H9 (cell line): ENCODE results near the gene AGPAT2. TPM values are rescaled to one million over a fixed set of nuclear protein-coding genes. Genes with fewer than 3 reads are reported as not detected.

Experiments used
- DNase-seq: peaks from one replicate; pipeline ENCODE4 v3.0.0-alpha.2; 2017
- H2AFZ ChIP-seq: one replicate; pipeline ENCODE4 v1.6.1; 2013; ENCODE audit warnings: mild to moderate bottlenecking, low read length, control low read depth, moderate library complexity
- H2AK5ac ChIP-seq: 2 replicates; pipeline ENCODE4 v1.6.1; 2013; ENCODE audit warnings: low read length, control low read depth, mixed read lengths; ENCODE audit not compliant: insufficient read length
- H2BK120ac ChIP-seq: one replicate; pipeline ENCODE4 v1.6.1; 2013; ENCODE audit warnings: low read depth, mild to moderate bottlenecking, low read length, control low read depth, inconsistent platforms; ENCODE audit not compliant: poor library complexity, severe bottlenecking
- H2BK12ac ChIP-seq: 2 replicates; pipeline ENCODE4 v1.6.1; 2013; ENCODE audit warnings: low read length, control low read depth, mixed read lengths, low read depth; ENCODE audit not compliant: insufficient read length
- H2BK15ac ChIP-seq: 2 replicates; pipeline ENCODE4 v1.6.1; 2013; ENCODE audit warnings: low read depth, low read length, control low read depth
- H2BK20ac ChIP-seq: one replicate; pipeline ENCODE4 v1.6.1; 2013; ENCODE audit warnings: low read depth, mild to moderate bottlenecking, low read length, control low read depth, inconsistent platforms; ENCODE audit not compliant: poor library complexity, severe bottlenecking
- H2BK5ac ChIP-seq: 2 replicates; pipeline ENCODE4 v1.6.1; 2013; ENCODE audit warnings: low read length, control low read depth, mixed read lengths; ENCODE audit not compliant: insufficient read length
- H3K14ac ChIP-seq: 2 replicates; pipeline ENCODE4 v1.6.1; 2013; ENCODE audit warnings: low read length, control low read depth; ENCODE audit not compliant: insufficient read depth
- H3K18ac ChIP-seq: 2 replicates; pipeline ENCODE4 v1.6.1; 2013; ENCODE audit warnings: low read depth, mild to moderate bottlenecking, mixed read lengths, low read length, control low read depth; ENCODE audit not compliant: insufficient read length
- H3K23ac ChIP-seq: 2 replicates; pipeline ENCODE4 v1.6.1; 2013; ENCODE audit warnings: low read length, control low read depth, mixed read lengths, low read depth; ENCODE audit not compliant: insufficient read length
- H3K23me2 ChIP-seq: 2 replicates; pipeline ENCODE4 v1.6.1; 2013; ENCODE audit warnings: low read depth, mild to moderate bottlenecking, mixed read lengths, low read length, control low read depth; ENCODE audit not compliant: insufficient read length, poor library complexity, severe bottlenecking
- H3K27ac ChIP-seq: 2 replicates; pipeline ENCODE4 v1.5.1; 2013; ENCODE audit warnings: low read length, control low read depth, mixed read lengths, low read depth; ENCODE audit not compliant: insufficient read length
- H3K27me3 ChIP-seq: 2 replicates; pipeline ENCODE4 v1.6.1; 2013; ENCODE audit warnings: low read length, control low read depth, inconsistent platforms; ENCODE audit not compliant: insufficient read depth
- H3K4ac ChIP-seq: 2 replicates; pipeline ENCODE4 v1.6.1; 2013; ENCODE audit warnings: low read depth, mild to moderate bottlenecking, control low read depth, inconsistent platforms, low read length, moderate library complexity
- H3K4me1 ChIP-seq: 2 replicates; pipeline ENCODE4 v1.6.1; 2013; ENCODE audit warnings: low read length, control low read depth, inconsistent platforms; ENCODE audit not compliant: insufficient read depth
- H3K4me2 ChIP-seq: 2 replicates; pipeline ENCODE4 v1.6.1; 2013; ENCODE audit warnings: low read length, control low read depth, mixed read lengths; ENCODE audit not compliant: insufficient read length, insufficient read depth
- H3K56ac ChIP-seq: 2 replicates; pipeline ENCODE4 v1.6.1; 2013; ENCODE audit warnings: low read depth, mild to moderate bottlenecking, mixed read lengths, low read length, control low read depth; ENCODE audit not compliant: insufficient read length
- H3K79me1 ChIP-seq: 2 replicates; pipeline ENCODE4 v1.6.1; 2013; ENCODE audit warnings: low read depth, mild to moderate bottlenecking, moderate library complexity, low read length, control low read depth, inconsistent platforms; ENCODE audit not compliant: insufficient read depth, poor library complexity, severe bottlenecking
- H3K79me2 ChIP-seq: 2 replicates; pipeline ENCODE4 v1.6.1; 2013; ENCODE audit warnings: low read length, control low read depth, inconsistent platforms; ENCODE audit not compliant: insufficient read depth
- H3K9ac ChIP-seq: 2 replicates; pipeline ENCODE4 v1.6.1; 2013; ENCODE audit warnings: low read length, control low read depth, mixed read lengths; ENCODE audit not compliant: insufficient read length; ENCODE audit errors: extremely low read depth
- H3K9me3 ChIP-seq: one replicate; pipeline ENCODE4 v1.6.1; 2013; ENCODE audit warnings: low read depth, low read length, inconsistent platforms; ENCODE audit not compliant: control insufficient read depth
- H3T11ph ChIP-seq: one replicate; pipeline ENCODE4 v1.6.1; 2013; ENCODE audit warnings: mild to moderate bottlenecking, low read length, control low read depth, inconsistent platforms
- H4K20me1 ChIP-seq: one replicate; pipeline ENCODE4 v1.6.1; 2013; ENCODE audit not compliant: control insufficient read depth, insufficient read length, insufficient read depth
- H4K5ac ChIP-seq: 2 replicates; pipeline ENCODE4 v1.6.1; 2013; ENCODE audit warnings: low read depth, mild to moderate bottlenecking, mixed read lengths, low read length, control low read depth; ENCODE audit not compliant: insufficient read length
- H4K8ac ChIP-seq: replicated peaks from 2 replicates; pipeline ENCODE4 v1.6.1; 2013; ENCODE audit warnings: low read length, control low read depth, mixed read lengths, low read depth; ENCODE audit not compliant: insufficient read length
- H4K91ac ChIP-seq: 2 replicates; pipeline ENCODE4 v1.6.1; 2013; ENCODE audit warnings: low read depth, mild to moderate bottlenecking, moderate library complexity, mixed read lengths, low read length, control low read depth; ENCODE audit not compliant: insufficient read length
- H3K27ac Mint-ChIP-seq, 3 experiments: 2 replicates in 2 of 3; 3 replicates in 1 of 3; pipeline ENCODE4 v1.8.0; 2020 to 2021; ENCODE audit warnings: mixed read lengths in 3 of 3, mild to moderate bottlenecking in 1 of 3, moderate library complexity in 1 of 3
- H3K27me3 Mint-ChIP-seq: 2 replicates; pipeline ENCODE4 v1.8.0; 2021; ENCODE audit warnings: low read depth, mild to moderate bottlenecking, moderate library complexity, mixed read lengths
- H3K36me3 Mint-ChIP-seq, 3 experiments: 2 replicates in 2 of 3; 3 replicates in 1 of 3; pipeline ENCODE4 v1.8.0; 2020 to 2021; ENCODE audit warnings: low read depth in 3 of 3, mixed read lengths in 3 of 3; ENCODE audit not compliant: insufficient read depth in 1 of 3
- H3K4me1 Mint-ChIP-seq, 2 experiments: 2 replicates each; pipeline ENCODE4 v1.8.0; 2020; ENCODE audit warnings: mixed read lengths in 2 of 2
- H3K4me3 Mint-ChIP-seq, 2 experiments: 2 replicates in 1 of 2; 3 replicates in 1 of 2; pipeline ENCODE4 v1.8.0; 2020 to 2021; ENCODE audit warnings: mild to moderate bottlenecking in 2 of 2, mixed read lengths in 2 of 2, moderate library complexity in 1 of 2
- H3K9me3 Mint-ChIP-seq, 2 experiments: 2 replicates in 1 of 2; 3 replicates in 1 of 2; pipeline ENCODE4 v1.8.0; 2020; ENCODE audit warnings: mild to moderate bottlenecking in 2 of 2, mixed read lengths in 2 of 2, moderate library complexity in 1 of 2
- CTCF ChIP-seq: fragments of 200-600 bp; sonication (generic); conservative IDR thresholded peaks from 3 replicates; pipeline ENCODE4 v1.8.0; 2021; ENCODE audit warnings: antibody characterized with exemption, mild to moderate bottlenecking
- WGBS: extraction: QIAGEN DNeasy Blood & Tissue Kit; methylation state at CpG from one replicate; pipeline ENCODE4 v1.1.7; 2013; ENCODE audit warnings: missing lambda C conversion rate, low lambda C conversion rate, mixed read lengths; ENCODE audit not compliant: insufficient read length; ENCODE audit errors: extremely low coverage; 5-methylcytosine and 5-hydroxymethylcytosine counted together
- total RNA-seq: library from RNA; stranded (reverse); gene quantifications from 2 replicates; pipeline ENCODE4 v1.2.1, GENCODE V29; 2021

Gene AGPAT2
- total RNA-seq, 1 experiment from 2014 or later: 29.7 TPM

DNA sequence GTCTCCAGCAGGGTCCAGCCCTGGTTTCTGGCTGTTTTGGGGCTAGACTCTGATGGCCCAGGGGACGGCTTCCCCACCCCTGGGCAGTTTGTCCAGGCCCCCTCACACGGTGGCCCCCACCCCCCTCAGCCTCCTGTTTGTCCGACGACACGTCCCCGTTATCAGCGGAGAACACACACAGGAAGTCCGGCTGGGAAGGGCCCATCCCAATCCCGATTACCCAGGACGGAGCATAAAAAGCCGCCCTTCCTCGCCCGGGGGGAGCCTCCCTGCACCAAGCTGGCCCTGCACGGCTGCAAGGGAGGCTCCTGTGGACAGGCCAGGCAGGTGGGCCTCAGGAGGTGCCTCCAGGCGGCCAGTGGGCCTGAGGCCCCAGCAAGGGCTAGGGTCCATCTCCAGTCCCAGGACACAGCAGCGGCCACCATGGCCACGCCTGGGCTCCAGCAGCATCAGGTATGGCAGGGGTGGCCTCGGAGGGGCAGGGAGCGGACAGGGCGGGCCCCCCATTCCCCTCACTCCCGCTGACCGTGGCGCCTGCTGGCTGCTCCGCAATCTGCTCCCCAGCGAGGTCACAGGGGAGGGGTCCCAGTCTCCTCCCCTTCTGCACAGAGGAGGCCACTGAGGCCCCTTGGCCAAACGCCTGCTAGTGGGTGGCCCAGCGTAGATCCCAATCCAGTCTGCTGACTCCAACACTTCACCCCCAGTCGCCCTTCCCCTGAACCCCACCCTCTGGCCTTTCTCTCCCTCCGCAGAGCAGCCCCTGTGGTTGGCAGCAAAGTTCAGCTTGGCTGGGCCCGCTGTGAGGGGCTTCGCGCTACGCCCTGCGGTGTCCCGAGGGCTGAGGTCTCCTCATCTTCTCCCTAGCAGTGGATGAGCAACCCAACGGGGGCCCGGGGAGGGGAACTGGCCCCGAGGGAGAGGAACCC is 24.3 kb downstream of the AGPAT2 start, which contains the start of gene EGFL7:
Gene EGFL7 (plus strand): TSS at position 261 of the 926 bp plus-strand sequence. CDS start 5,367 bp downstream, outside the sequence.
- H3K27me3 Mint-ChIP-seq: peaks cover 9% of the 10 kb centered on the region
- Histone ChIP-seq H4K91ac (no peak within 1 kb of the TSS), H3K27ac (no peak within 1 kb of the TSS), H2BK20ac (no peak within 1 kb of the TSS), H3K4me2 (no peak within 1 kb of the TSS), H3K9ac (no peak within 1 kb of the TSS), H3K18ac (no peak within 1 kb of the TSS), H3T11ph (no peak within 1 kb of the TSS), H2BK5ac (no peak within 1 kb of the TSS), H2AK5ac (no peak within 1 kb of the TSS), H2BK15ac (no peak within 1 kb of the TSS), H2BK120ac (no peak within 1 kb of the TSS), H3K27me3 (no peaks in the 10 kb centered on the region), H3K23ac (no peak within 1 kb of the TSS), H3K79me2 (no peaks in the 10 kb centered on the region), H3K79me1 (no peaks in the 10 kb centered on the region), H3K9me3 (no peaks in the 10 kb centered on the region), H2AFZ (no peak within 1 kb of the TSS), H3K4ac (no peak within 1 kb of the TSS), H3K23me2 (no peaks in the 10 kb centered on the region), H3K14ac (no peak within 1 kb of the TSS), H4K8ac (no peak within 1 kb of the TSS), H3K56ac (no peak within 1 kb of the TSS), H2BK12ac (no peak within 1 kb of the TSS), H4K5ac (no peak within 1 kb of the TSS), H3K4me1 (no peaks in the 10 kb centered on the region), H4K20me1 (peaks cover 2% of the 10 kb centered on the region)
- peaks cover under 1 to 4% of the 10 kb centered on the region in 2 experiments; a peak in 2 of 4 replicates for H3K4me1 Mint-ChIP-seq
- no peak for TF ChIP-seq CTCF
- no CpG with 5 or more reads among the region's 38 CpGs for WGBS
- H3K36me3 Mint-ChIP-seq: no peaks in the 10 kb centered on the region
- H3K27ac Mint-ChIP-seq: no peak within 1 kb of the TSS
- DNase-seq: no peak
- no peaks in the 10 kb centered on the region for H3K9me3 Mint-ChIP-seq
- no peak within 1 kb of the TSS for H3K4me3 Mint-ChIP-seq
